ENCODE data around the gene MKNK2. TPM values are rescaled to one million over a fixed set of nuclear protein-coding genes. Genes with fewer than 3 reads are reported as not detected.
"Not testable (repeated sequence)": the region's sequence is repeated elsewhere in the genome, so short reads cannot be mapped to it uniquely, and the experiment has no call there.

Gene MKNK2
- total and polyA plus RNA-seq, 2 of the 13 experiments (the other 11 are each of a cell fraction or from before 2014, with no cell fraction given) = 44.9 to 112 TPM

DNA sequence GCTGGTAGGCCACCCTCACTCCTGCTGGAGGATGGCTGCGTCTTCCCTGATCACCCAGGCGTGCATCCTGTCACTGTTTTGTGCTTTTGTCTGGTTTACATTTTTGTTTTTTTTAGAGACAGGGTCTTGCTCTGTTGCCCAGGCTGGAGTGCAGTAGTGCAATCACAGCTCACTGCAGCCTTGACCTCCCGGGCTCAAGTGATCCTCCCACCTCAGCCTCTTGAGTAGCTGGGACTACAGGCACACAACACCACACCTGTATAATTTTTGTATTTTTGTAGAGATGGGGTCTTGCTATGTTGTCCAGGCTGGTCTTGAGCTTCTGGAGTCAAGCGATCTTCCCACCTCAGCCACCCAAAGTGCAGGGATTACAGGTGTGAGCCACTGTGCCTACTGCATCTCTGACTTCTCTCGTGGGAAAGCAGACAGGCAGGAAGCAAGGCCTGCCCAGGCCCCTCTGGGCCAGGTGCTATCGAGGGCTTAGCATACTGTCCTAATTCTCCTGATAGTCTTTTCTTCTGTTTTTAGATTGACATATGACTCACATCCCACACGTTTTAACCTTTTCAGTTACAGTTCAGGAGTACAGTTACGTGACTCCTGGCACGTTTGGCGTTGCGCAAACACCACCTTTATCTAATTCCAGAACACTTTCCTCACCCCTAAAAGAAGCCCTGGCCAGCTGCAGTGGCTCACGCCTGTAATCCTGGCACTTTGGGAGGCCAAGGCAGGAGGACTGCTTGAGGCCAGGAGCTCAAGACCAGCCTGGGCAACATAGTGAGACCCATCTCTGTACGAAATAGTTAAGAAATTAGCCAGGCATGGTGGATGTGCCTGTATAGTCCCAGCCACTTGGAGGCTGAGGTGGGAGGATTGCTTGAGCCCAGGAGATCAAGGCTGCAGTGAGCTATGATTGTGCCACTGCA is 35.9 kb upstream of the MKNK2 start (continued):
- TF ChIP-seq, protein P1, sequence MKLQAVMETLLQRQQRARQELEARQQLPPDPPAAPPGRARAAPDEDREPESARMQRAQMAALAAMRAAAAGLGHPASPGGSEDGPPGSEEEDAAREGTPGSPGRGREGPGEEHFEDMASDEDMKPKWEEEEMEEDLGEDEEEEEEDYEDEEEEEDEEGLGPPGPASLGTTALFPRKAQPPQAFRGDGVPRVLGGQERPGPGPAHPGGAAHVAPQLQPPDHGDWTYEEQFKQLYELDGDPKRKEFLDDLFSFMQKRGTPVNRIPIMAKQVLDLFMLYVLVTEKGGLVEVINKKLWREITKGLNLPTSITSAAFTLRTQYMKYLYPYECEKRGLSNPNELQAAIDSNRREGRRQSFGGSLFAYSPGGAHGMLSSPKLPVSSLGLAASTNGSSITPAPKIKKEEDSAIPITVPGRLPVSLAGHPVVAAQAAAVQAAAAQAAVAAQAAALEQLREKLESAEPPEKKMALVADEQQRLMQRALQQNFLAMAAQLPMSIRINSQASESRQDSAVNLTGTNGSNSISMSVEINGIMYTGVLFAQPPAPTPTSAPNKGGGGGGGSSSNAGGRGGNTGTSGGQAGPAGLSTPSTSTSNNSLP (IDR thresholded peaks at IDR 0.05; ENCODE audit: low read depth, low read length) = peak; percentile 27; the same call in 1 of the 2 replicates
- TF ChIP-seq, protein P2, sequence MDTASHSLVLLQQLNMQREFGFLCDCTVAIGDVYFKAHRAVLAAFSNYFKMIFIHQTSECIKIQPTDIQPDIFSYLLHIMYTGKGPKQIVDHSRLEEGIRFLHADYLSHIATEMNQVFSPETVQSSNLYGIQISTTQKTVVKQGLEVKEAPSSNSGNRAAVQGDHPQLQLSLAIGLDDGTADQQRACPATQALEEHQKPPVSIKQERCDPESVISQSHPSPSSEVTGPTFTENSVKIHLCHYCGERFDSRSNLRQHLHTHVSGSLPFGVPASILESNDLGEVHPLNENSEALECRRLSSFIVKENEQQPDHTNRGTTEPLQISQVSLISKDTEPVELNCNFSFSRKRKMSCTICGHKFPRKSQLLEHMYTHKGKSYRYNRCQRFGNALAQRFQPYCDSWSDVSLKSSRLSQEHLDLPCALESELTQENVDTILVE (CRISPR knock-in tag; IDR thresholded peaks at IDR 0.05) = 0 out of 2 replicates have a peak, but pooled peaks have one; percentile 30
- TF ChIP-seq ARNT (IDR thresholded peaks at IDR 0.05) (peak; percentile 95; the same call in 1 of the 2 replicates), ARNTL (CRISPR knock-in tag; IDR thresholded peaks at IDR 0.05) (peak; percentile 90), IRF2 (CRISPR knock-in tag; IDR thresholded peaks at IDR 0.05) (peak; percentile 81), RXRB (CRISPR knock-in tag; IDR thresholded peaks at IDR 0.05; ENCODE audit: borderline replicate concordance) (peak; percentile 94), HHEX (CRISPR knock-in tag; IDR thresholded peaks at IDR 0.05) (peak; percentile 55; the same call in 1 of the 2 replicates), EEA1 (CRISPR knock-in tag; IDR thresholded peaks at IDR 0.05; ENCODE audit: borderline replicate concordance) (peak; percentile 62; the same call in 1 of the 2 replicates), SP5 (CRISPR knock-in tag; IDR thresholded peaks at IDR 0.05; ENCODE audit: borderline replicate concordance, low read depth) (peak; percentile 34; the same call in 1 of the 2 replicates), TCF12 (CRISPR knock-in tag; IDR thresholded peaks at IDR 0.05) (peak; percentile 70; the same call in 1 of the 2 replicates), KAT8 (CRISPR knock-in tag; IDR thresholded peaks at IDR 0.05) (peak; percentile 80), ZMAT3 (CRISPR knock-in tag; conservative IDR thresholded peaks at IDR 0.05) (peak; percentile 76), MEIS2 (CRISPR knock-in tag; IDR thresholded peaks at IDR 0.05) (peak; percentile 75; the same call in 1 of the 2 replicates), PHF21A (CRISPR knock-in tag; IDR thresholded peaks at IDR 0.05) (peak; percentile 91), ZNF619 (CRISPR knock-in tag; IDR thresholded peaks at IDR 0.05) (0 out of 2 replicates have a peak, but pooled peaks have one; percentile 16), HDAC1 (CRISPR knock-in tag; IDR thresholded peaks at IDR 0.05) (peak; percentile 93), TARDBP (CRISPR knock-in tag; IDR thresholded peaks at IDR 0.05) (peak; percentile 49; the same call in 1 of the 2 replicates)
- TF ChIP-seq, protein P3, sequence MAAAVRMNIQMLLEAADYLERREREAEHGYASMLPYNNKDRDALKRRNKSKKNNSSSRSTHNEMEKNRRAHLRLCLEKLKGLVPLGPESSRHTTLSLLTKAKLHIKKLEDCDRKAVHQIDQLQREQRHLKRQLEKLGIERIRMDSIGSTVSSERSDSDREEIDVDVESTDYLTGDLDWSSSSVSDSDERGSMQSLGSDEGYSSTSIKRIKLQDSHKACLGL (CRISPR knock-in tag; IDR thresholded peaks at IDR 0.05) = peak; percentile 37; the same call in 1 of the 2 replicates
- TF ChIP-seq, protein P4, sequence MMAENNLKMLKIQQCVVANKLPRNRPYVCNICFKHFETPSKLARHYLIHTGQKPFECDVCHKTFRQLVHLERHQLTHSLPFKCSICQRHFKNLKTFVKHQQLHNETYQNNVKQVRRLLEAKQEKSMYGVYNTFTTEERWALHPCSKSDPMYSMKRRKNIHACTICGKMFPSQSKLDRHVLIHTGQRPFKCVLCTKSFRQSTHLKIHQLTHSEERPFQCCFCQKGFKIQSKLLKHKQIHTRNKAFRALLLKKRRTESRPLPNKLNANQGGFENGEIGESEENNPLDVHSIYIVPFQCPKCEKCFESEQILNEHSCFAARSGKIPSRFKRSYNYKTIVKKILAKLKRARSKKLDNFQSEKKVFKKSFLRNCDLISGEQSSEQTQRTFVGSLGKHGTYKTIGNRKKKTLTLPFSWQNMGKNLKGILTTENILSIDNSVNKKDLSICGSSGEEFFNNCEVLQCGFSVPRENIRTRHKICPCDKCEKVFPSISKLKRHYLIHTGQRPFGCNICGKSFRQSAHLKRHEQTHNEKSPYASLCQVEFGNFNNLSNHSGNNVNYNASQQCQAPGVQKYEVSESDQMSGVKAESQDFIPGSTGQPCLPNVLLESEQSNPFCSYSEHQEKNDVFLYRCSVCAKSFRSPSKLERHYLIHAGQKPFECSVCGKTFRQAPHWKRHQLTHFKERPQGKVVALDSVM (CRISPR knock-in tag; IDR thresholded peaks at IDR 0.05) = peak; percentile 100
- TF ChIP-seq TCF12 (IDR thresholded peaks at IDR 0.05) = not testable (repeated sequence)
- TF ChIP-seq, protein P5, sequence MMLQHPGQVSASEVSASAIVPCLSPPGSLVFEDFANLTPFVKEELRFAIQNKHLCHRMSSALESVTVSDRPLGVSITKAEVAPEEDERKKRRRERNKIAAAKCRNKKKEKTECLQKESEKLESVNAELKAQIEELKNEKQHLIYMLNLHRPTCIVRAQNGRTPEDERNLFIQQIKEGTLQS (CRISPR knock-in tag; IDR thresholded peaks at IDR 0.05) = peak; percentile 80

Measured in HepG2 (cell line).